Psoas muscle (tissue), 8 donors: Measurements from ENCODE around the gene PUDP. TPM values are rescaled to one million over a fixed set of nuclear protein-coding genes. Genes with fewer than 3 reads are reported as not detected.

Experiments
- ATAC-seq, 4 donors: fragments of 200-7000 bp; cut with Tn5 transposase; one replicate each; pipeline ENCODE4 v1.9.1; 2020; ENCODE audit warnings: moderate library complexity in 3 of 4, mild to moderate bottlenecking in 2 of 4
- DNase-seq, 2 donors: peaks; one replicate each; pipeline ENCODE4 v3.0.0-alpha.2; 2020
- H3K27ac ChIP-seq: fragments of 200-600 bp; one replicate; pipeline ENCODE4 v1.8.0; 2022
- H3K27me3 ChIP-seq, 3 donors: fragments of 200-600 bp in 1 of 3; one replicate each; pipeline versions ENCODE4 v1.6.1 to v1.8.0; 2013 to 2022; ENCODE audit warnings: low read length in 2 of 3, mild to moderate bottlenecking in 2 of 3, moderate library complexity in 1 of 3; ENCODE audit not compliant: insufficient read depth in 3 of 3
- H3K36me3 ChIP-seq, 2 donors: fragments of 200-600 bp in 1 of 2; one replicate each; pipeline versions ENCODE4 v1.6.1 to v1.8.0; 2013 to 2022; ENCODE audit warnings: low read depth in 1 of 2, mild to moderate bottlenecking in 1 of 2, moderate library complexity in 1 of 2; ENCODE audit not compliant: insufficient read depth in 1 of 2
- H3K4me1 ChIP-seq: fragments of 200-600 bp; one replicate; pipeline ENCODE4 v1.8.0; 2022
- H3K4me3 ChIP-seq: fragments of 200-600 bp; one replicate; pipeline ENCODE4 v1.8.0; 2022; ENCODE audit warnings: mild to moderate bottlenecking
- H3K9me3 ChIP-seq: fragments of 200-600 bp; one replicate; pipeline ENCODE4 v1.8.0; 2022
- WGBS, 3 donors: extraction: QIAGEN DNeasy Blood & Tissue Kit; methylation state at CpG; one replicate each; pipeline versions ENCODE4 v1.1.6 to v1.1.7; 2013; 5-methylcytosine and 5-hydroxymethylcytosine counted together
- intact Hi-C, 2 donors: fragments of 100-400 bp; cut with DNase I; formaldehyde crosslinking; loops; one replicate each; pipeline versions ENCODE4 v1.11.0 to v1.14.2; 2022
- polyA plus RNA-seq, 3 donors: library from polyadenylated mRNA; stranded (reverse); fragments of 200-250 nt; gene quantifications; one replicate each; pipeline ENCODE4 v1.2.3, GENCODE V29; 2013
- total RNA-seq, 4 donors: library from RNA; stranded (reverse); fragmentation: NEBNext Ultra II Directional in 2 of 4; extraction: Animal tissue kit (Norgen Biotek cat#: 25700) in 2 of 4; gene quantifications; one replicate each; pipeline versions ENCODE4 v1.2.1 to v1.2.4, GENCODE V29; 2021 to 2023
- TF ChIP-seq, protein P1 (sequence below): fragments of 200-600 bp; IDR thresholded peaks from one replicate; pipeline ENCODE4 v1.8.0; 2022; ENCODE audit warnings: antibody characterized with exemption
- donor health status: healthy with polysubstance abuse.
- donor health status: DM: no; HTN: no; CAD: no; lungs with moderate emphysema.
- donor health status: Bipolar disorder and iron deficiency.
- donor health status: healthy.
- donor health status: DM: yes; HTN: yes; CAD: no.
- donor health status: DM: no; HTN: no; CAD: no.
- donor health status: DM: no; HTN: no; CAD: no.
- donor health status: DM: yes; HTN: yes; CAD: no.

Gene PUDP
- total and polyA plus RNA-seq, 7 donors: 17.2 to 34.0 (median 21.4) TPM

DNA sequence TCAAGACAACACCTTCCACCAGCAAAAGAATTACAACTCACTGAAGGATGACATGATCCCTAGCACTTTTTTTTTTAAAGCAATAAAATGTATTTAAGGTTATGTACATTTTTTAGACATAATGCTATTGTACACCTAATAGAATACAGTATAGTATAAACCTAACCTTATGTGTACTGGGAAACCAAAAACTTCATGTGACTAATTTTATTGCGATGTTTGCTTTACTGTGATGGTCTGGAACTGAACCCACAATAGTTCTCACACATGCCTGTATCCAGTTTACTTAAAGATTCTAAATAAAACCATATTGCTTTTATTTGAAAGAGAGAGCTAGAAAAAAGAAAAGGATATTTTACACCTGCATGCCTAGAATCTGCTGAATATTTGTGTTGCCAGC lies 4.9 kb downstream of the PUDP start:
- no peaks in the 10 kb centered on the region for H3K36me3 ChIP-seq
- H3K27me3 ChIP-seq: no peaks in the 10 kb centered on the region
- TF ChIP-seq, protein P1, sequence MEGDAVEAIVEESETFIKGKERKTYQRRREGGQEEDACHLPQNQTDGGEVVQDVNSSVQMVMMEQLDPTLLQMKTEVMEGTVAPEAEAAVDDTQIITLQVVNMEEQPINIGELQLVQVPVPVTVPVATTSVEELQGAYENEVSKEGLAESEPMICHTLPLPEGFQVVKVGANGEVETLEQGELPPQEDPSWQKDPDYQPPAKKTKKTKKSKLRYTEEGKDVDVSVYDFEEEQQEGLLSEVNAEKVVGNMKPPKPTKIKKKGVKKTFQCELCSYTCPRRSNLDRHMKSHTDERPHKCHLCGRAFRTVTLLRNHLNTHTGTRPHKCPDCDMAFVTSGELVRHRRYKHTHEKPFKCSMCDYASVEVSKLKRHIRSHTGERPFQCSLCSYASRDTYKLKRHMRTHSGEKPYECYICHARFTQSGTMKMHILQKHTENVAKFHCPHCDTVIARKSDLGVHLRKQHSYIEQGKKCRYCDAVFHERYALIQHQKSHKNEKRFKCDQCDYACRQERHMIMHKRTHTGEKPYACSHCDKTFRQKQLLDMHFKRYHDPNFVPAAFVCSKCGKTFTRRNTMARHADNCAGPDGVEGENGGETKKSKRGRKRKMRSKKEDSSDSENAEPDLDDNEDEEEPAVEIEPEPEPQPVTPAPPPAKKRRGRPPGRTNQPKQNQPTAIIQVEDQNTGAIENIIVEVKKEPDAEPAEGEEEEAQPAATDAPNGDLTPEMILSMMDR: no peak
- H3K27ac ChIP-seq: no peak overlapping the region
- WGBS, 3 donors: 91 to 100% (median 92%) methylated on average over 1 of the region's 1 CpG
- ATAC-seq (no peak), DNase-seq (no peak)
- no peaks in the 10 kb centered on the region for H3K9me3 ChIP-seq
- intact Hi-C loops: no loop called here
- H3K4me1 ChIP-seq: peaks cover 15% of the 10 kb centered on the region
- no peak overlapping the region for H3K4me3 ChIP-seq

DNA sequence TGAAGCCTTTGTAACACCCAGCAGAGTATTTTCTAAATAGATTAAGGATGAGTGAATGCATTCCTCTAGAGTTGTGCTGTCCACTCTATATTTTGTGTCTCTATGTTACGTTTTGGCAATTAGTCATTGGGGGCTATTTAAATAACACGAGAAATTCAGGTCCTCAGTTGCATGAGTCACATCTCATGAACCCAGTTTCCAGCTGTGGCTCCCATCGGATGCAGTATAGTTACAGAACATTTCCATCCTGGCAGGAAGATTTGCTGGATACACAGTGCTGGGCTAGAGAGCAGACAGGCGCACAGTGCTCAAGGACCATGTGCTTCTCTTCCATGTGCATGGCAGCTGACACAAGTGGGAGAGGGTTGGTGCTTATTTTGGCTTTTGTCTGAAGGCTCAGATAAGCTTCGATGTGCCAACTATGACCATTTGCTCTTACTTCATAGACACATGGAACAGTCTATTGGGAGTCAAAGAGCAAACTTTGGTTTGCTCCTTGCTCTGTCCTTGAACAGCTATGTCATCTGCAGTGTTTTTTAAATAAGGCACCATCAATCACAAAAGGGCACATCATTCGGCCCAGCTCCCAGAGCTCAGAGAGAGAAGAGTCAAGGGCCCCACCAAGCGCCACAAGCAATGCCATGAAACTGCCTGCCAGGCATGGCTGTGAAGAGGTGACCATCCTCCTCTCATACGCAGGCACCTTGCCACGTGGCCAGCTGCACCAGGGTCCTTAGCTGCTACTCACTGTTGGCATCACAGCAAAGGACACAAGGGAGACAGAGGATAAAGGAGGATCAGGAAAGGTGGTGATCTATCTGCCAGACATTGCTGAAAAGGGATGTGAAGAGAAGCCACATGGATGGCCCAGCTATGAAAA lies 8.5 kb downstream of the PUDP start:
- no peaks in the 10 kb centered on the region for H3K36me3 ChIP-seq
- no peak overlapping the region for H3K27ac ChIP-seq
- intact Hi-C loops: no loop called here
- no peak overlapping the region for H3K4me3 ChIP-seq
- TF ChIP-seq, protein P1: no peak
- WGBS, 3 donors: 40 to 50% (median 48%) methylated on average over 9 of the region's 9 CpGs
- H3K9me3 ChIP-seq: no peaks in the 10 kb centered on the region
- H3K27me3 ChIP-seq: no peaks in the 10 kb centered on the region
- no peak for DNase-seq
- H3K4me1 ChIP-seq: peaks cover 8% of the 10 kb centered on the region
- peak; percentile 43 to 78 (median 61) for ATAC-seq

DNA sequence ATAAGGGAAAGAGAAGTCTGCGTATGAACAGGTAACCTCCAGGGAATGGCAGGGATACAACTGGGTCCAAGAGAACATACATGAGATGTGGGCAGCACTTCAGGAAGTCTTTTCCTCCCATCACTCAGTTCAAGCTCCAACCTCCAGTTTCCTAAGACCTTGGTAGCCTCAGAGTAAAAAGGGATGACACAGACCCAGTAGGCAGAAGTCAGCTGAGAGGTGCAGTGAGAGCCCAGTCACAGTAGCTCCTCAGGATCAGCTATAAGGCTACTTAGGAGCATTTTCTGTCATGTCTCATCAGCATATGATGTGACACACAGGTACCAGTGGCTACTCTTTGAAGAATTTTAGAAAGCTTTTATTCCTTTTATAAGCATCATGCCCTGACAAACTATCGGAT lies 13.0 kb downstream of the PUDP start:
- TF ChIP-seq, protein P1: no peak
- Histone ChIP-seq H3K27me3 (no peaks in the 10 kb centered on the region), H3K36me3 (no peaks in the 10 kb centered on the region), H3K9me3 (no peaks in the 10 kb centered on the region), H3K27ac (no peak overlapping the region), H3K4me3 (no peak overlapping the region), H3K4me1 (peaks cover 21% of the 10 kb centered on the region)
- intact Hi-C loops: no loop called here
- WGBS, 3 donors: 98 to 100% (median 99%) methylated on average over 2 of the region's 2 CpGs
- no peak for ATAC-seq
- no peak for DNase-seq

DNA sequence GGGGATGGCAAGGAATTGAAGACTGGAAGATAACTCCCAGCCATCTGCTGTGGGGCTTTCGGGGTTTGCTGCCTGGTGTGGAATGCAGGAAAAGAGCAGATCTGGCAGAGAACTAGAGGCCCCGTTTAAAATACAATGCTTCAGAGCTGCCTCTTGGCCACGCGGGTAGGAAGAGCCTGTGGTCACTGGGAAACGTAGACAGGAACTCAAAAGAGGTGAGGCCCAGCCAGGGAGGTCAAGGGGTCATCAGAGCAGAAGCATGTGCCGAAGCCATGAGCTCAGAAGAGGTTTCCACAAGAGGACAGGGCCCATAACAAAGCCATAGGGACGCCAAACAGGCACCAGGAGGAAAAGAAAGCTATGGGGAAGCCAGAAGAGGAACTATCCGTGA lies 14.9 kb downstream of the PUDP start:
- no peak for DNase-seq
- Histone ChIP-seq H3K36me3 (no peaks in the 10 kb centered on the region), H3K4me1 (peaks cover 21% of the 10 kb centered on the region), H3K27ac (peak overlapping the region; percentile 60), H3K9me3 (no peaks in the 10 kb centered on the region), H3K4me3 (no peak overlapping the region), H3K27me3 (no peaks in the 10 kb centered on the region)
- 34 to 44% (median 41%) methylated on average over 8 of the region's 8 CpGs for WGBS, 3 donors
- TF ChIP-seq, protein P1: no peak
- ATAC-seq: peak in 3 of 4 donors; percentile 28 to 63 (median 32)
- intact Hi-C loops: no loop called here
